Activated CD4-positive, alpha-beta T cell treated with anti-CD3 and anti-CD28 coated beads, Interleukin-2, amount 10 ng/mL, durations not matched to agents 7 days and 5 days (primary cell): ENCODE data around the gene TTPAL. TPM values are rescaled to one million over a fixed set of nuclear protein-coding genes. Genes with fewer than 3 reads are reported as not detected.

ENCODE experiments used
- CTCF ChIA-PET: fragments of 350-600 bp; sonication (Branson Sonifier 250); formaldehyde crosslinking; loops from one replicate; lab custom pipeline; 2021; ENCODE audit warnings: antibody characterized with exemption; lab: Charles Lee
- POLR2A ChIA-PET: fragments of 350-600 bp; sonication (Branson Sonifier 250); formaldehyde crosslinking; loops from one replicate; lab custom pipeline; 2021; ENCODE audit warnings: antibody characterized with exemption; lab: Charles Lee
- DNase-seq: peaks from one replicate; pipeline ENCODE4 v3.0.0-alpha.2; 2020
- H3K27ac Mint-ChIP-seq: one replicate; pipeline ENCODE4 v1.8.0; 2021; ENCODE audit warnings: mild to moderate bottlenecking, moderate library complexity, mixed read lengths
- H3K27me3 Mint-ChIP-seq: one replicate; pipeline ENCODE4 v1.8.0; 2021; ENCODE audit warnings: mixed read lengths
- H3K36me3 Mint-ChIP-seq: one replicate; pipeline ENCODE4 v1.8.0; 2021; ENCODE audit warnings: low read depth, mixed read lengths
- H3K4me1 Mint-ChIP-seq: one replicate; pipeline ENCODE4 v1.8.0; 2021; ENCODE audit warnings: mixed read lengths
- H3K4me3 Mint-ChIP-seq: one replicate; pipeline ENCODE4 v1.8.0; 2021; ENCODE audit warnings: mild to moderate bottlenecking, moderate library complexity, mixed read lengths
- H3K9me3 Mint-ChIP-seq: one replicate; pipeline ENCODE4 v1.8.0; 2021; ENCODE audit warnings: mixed read lengths
- total RNA-seq, 2 experiments: library from RNA; stranded (reverse); gene quantifications; one replicate each; pipeline ENCODE4 v1.2.3, GENCODE V29; 2021

TTPAL gene
- total RNA-seq, 2 experiments from 2014 or later = 17.1 to 19.5 TPM

DNA sequence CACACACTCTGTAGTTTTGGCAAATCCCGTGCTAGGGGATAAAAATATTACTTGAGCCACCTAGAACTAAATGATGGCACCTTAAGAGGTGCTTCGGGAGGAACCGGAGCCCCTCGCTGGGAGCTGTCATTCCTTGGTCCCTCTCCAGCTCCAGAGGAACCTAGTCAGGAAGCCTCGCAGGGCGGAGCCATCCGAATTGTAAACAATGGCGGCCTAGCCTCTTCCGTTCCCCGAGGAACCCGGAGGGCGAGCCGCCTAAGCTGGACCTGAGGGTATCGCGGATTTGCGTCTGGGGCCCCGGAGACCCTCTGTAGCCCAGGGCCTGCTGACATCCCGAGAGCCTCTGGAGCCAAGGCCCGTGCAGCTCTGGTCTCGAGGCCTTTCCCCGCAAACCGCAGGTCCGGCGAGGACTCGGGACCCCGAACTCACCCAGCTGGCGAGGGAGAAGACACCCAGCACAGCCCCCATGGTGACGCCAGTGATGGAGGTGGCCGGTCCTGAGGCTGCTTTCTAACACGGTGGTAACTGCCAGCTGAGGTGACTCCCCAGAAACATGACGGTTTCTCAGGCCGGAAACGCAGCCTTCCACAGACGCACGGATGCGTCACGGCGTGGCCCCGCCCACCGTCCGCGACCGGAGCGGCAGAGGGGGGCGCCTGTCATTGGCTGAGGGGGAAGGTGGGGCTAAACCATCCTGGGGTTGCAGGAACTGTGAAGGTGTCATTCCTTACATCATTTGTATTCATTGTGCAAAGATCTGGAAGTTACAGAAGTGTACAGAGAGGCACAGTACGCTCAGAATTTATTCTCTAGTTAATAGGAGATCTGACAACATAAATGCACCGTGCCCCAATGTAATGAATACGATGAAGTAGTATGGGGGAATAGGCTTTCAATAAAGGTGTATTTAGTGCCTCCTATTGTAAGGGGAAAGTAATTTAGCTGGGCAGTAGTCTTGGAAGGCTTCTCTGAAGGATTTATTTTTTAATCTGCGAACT, 46.1 kb downstream of the TTPAL start, which contains the start of gene SERINC3:
Gene SERINC3, minus strand, starts transcription at position 587 of the 998 bp plus-strand sequence. Its CDS starts 119 bp downstream, at position 468.
- peak; percentile 97 for DNase-seq
- peaks cover 3% of the 10 kb centered on the region for H3K36me3 Mint-ChIP-seq
- POLR2A ChIA-PET = interaction anchor here (1.4 kb wide), 1 partner anchor 46 kb away, joined by 3 read pairs; no protein-coding TSS in a partner anchor
- CTCF ChIA-PET = interaction anchor here (0.6 to 1.1 kb wide), 5 partner anchors 14 to 490 kb away, joined by 3 to 4 read pairs (median 3); no protein-coding TSS in a partner anchor
- peak within 1 kb of the TSS; percentile 90 for H3K27ac Mint-ChIP-seq
- H3K9me3 Mint-ChIP-seq = no peaks in the 10 kb centered on the region
- H3K4me3 Mint-ChIP-seq = peak within 1 kb of the TSS; percentile 72
- no peaks in the 10 kb centered on the region for H3K27me3 Mint-ChIP-seq
- H3K4me1 Mint-ChIP-seq = peaks cover 45% of the 10 kb centered on the region

DNA sequence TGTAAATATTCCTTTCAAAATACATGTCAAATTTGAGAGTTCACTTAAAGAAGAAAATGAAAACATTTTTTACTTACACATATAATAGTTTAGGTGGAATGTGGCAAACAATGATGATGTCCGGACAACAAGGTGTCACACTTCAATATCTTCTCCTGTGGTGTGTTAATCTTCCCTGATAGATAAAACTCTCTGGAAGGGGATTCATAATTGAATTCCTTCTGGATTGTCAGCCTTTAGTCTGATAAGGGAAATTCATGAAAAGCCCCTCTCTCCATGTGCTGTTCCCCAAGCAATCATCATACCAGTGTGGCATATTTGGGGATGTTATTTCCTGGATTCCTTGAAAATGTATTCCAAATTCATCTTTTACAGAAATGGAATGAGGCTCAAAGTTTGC, 47.2 kb downstream of the TTPAL start:
- no peak for DNase-seq
- Mint-ChIP-seq H3K9me3 (no peaks in the 10 kb centered on the region), H3K4me3 (peak overlapping the region; percentile 72), H3K36me3 (peaks cover 3% of the 10 kb centered on the region), H3K27me3 (no peaks in the 10 kb centered on the region), H3K27ac (peak overlapping the region; percentile 90), H3K4me1 (peaks cover 36% of the 10 kb centered on the region)
- ChIA-PET POLR2A (interaction anchor here (1.4 kb wide), 1 partner anchor 48 kb away, joined by 3 read pairs; no protein-coding TSS in a partner anchor), CTCF (no interaction called here)

DNA sequence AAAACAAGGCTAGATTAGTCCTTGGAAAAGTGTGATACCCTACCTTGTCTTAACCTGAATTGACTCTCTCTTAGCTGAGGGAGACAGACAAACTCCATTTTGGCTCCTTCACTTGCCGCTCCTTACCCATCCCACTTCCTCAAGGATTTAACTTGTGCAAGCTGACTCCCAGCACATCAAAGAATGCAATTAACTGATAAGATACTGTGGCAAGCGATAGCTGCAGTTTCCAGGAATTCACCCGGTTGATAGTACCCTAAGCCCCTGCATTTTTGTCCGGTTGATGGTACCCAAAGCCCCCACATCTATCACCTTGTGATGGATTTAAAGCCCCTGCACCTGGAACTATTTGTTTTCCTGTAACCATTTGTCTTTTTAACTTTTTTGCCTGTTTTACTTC, 48.1 kb downstream of the TTPAL start:
- H3K27ac Mint-ChIP-seq = peak overlapping the region; percentile 32
- H3K4me3 Mint-ChIP-seq = no peak overlapping the region
- no peaks in the 10 kb centered on the region for H3K27me3 Mint-ChIP-seq
- POLR2A ChIA-PET = no interaction called here
- H3K4me1 Mint-ChIP-seq = peaks cover 34% of the 10 kb centered on the region
- no peaks in the 10 kb centered on the region for H3K9me3 Mint-ChIP-seq
- DNase-seq = no peak
- H3K36me3 Mint-ChIP-seq = peaks cover 3% of the 10 kb centered on the region
- CTCF ChIA-PET = no interaction called here

DNA sequence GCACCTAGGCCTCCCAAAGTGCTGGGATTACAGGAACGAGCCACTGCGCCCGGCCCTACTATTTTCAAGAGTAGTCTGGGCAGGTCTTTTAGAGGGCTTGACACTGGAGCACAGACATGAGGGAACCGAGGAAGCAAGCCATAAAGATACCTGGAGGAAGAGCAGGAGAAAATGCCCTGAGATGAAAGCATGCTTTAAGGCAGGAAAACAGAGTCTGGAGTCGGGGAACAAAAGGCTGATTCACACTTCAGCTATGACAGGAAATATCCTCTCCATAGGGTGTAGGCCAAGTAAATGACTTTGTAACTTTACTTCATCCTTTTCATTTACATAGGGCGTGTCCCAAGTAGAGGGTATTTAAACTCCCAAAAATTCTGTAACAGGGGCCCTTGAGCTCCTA, 50.5 kb downstream of the TTPAL start:
- Mint-ChIP-seq H3K27me3 (no peaks in the 10 kb centered on the region), H3K4me1 (peaks cover 15% of the 10 kb centered on the region), H3K4me3 (no peak overlapping the region), H3K27ac (no peak overlapping the region), H3K36me3 (no peaks in the 10 kb centered on the region), H3K9me3 (no peaks in the 10 kb centered on the region)
- ChIA-PET POLR2A (no interaction called here), CTCF (no interaction called here)
- DNase-seq = no peak

DNA sequence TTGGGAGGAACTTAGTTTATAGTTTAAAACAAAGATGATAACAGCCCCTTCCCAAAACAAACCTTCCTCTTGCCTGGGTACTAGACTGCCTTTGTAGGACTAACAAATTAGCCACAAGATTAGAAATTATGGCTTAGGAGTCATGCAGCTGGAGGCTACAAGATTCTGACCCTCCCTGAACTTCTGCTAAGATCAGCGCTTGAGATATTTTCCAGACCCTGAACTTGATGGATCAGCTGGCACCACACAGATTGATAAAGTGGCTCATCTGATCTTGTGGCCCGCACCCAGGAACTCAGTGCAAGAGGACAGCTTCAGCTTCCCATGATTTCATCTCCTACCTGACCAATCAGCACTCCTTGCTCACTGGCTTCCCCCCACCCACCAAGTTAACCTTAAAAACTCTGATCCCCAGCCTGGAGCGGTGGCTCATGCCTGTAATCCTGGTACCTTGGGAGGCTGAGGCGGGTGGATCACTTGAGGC, 52.1 kb downstream of the TTPAL start:
- POLR2A ChIA-PET = no interaction called here
- CTCF ChIA-PET = no interaction called here
- Mint-ChIP-seq H3K9me3 (no peaks in the 10 kb centered on the region), H3K36me3 (no peaks in the 10 kb centered on the region), H3K27ac (no peak overlapping the region), H3K27me3 (no peaks in the 10 kb centered on the region), H3K4me1 (peaks cover 11% of the 10 kb centered on the region), H3K4me3 (no peak overlapping the region)
- no peak for DNase-seq

DNA sequence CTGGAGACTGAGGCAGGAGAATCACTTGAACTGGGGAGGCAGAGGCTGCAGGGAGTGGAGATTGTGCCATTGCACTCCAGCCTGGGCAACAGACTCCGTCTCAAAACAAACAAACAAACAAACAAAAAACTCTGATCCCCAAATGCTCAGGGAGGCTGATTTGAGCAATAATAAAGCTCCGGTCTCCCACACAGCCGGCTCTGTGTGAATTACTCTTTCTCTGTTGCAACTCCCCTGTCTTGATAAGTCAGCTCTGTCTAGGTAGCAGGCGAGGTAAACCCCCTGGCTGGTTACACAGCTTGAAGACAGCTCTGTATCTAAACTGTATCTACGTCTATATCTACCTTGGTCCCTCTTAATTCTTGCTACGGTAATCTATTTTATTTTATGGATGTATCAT, 52.6 kb downstream of the TTPAL start:
- ChIA-PET POLR2A (no interaction called here), CTCF (no interaction called here)
- peaks cover 6% of the 10 kb centered on the region for H3K4me1 Mint-ChIP-seq
- no peak for DNase-seq
- no peak overlapping the region for H3K27ac Mint-ChIP-seq
- no peaks in the 10 kb centered on the region for H3K36me3 Mint-ChIP-seq
- H3K4me3 Mint-ChIP-seq = no peak overlapping the region
- no peaks in the 10 kb centered on the region for H3K27me3 Mint-ChIP-seq
- no peaks in the 10 kb centered on the region for H3K9me3 Mint-ChIP-seq

DNA sequence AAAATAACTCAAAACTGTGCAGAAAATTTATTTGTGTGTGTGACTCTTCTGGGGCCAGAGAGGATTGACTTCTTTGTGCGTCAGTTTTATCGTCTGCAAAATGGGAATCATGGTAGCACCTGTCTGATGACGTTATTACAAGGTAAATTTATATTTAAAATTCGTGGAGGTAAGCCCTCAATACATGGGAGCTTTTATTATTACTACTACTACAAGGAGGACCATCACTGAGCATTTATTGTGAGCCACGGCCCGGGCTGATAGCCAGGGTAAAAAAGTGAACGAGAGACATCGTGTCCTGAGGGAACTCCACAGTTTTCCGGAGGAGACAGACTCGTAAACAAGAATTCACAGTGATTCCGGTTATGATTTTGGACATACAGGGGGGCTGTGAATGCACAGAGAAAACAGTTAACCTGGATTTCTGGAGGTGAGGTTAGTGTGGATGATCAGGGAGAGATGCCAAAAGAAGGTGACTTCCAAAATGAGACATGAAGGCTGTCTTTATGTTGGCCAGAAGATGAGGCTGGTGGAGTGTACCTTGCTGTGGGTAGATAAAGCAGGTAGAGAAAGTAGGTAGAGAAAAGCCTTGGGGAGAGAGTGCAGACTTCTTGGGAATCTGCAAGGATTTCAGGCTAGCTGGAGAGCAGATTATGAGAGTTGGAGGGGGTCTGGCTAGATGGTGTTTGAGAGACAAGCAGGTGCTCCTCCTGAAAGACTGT, 56.7 kb downstream of the TTPAL start:
- Mint-ChIP-seq H3K36me3 (no peaks in the 10 kb centered on the region), H3K27me3 (peaks cover 9% of the 10 kb centered on the region), H3K9me3 (no peaks in the 10 kb centered on the region), H3K27ac (no peak overlapping the region), H3K4me1 (peaks cover 11% of the 10 kb centered on the region), H3K4me3 (no peak overlapping the region)
- ChIA-PET POLR2A (no interaction called here), CTCF (interaction anchor here (1.8 kb wide), 1 partner anchor 22 kb away, joined by 4 read pairs; no protein-coding TSS in a partner anchor)
- DNase-seq = no peak

DNA sequence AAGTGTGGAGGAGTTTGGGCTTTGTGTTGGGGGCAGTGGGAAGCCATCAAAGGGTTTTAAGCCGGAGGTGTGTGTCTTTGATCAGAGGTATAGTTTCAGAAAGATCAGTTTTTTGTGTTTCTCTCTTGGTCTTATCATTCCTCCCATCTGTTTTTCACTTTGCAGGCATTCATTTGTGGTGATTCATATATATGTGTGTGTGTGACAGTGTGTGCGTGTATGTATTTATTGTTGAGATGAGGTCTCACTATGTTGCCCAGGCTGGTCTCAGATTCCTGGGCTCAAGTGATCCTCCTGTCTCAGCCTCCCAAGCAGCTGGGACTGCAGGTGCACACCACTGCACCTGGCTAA, 57.3 kb downstream of the TTPAL start:
- H3K36me3 Mint-ChIP-seq = no peaks in the 10 kb centered on the region
- ChIA-PET CTCF (interaction anchor here (1.8 kb wide), 1 partner anchor 22 kb away, joined by 4 read pairs; no protein-coding TSS in a partner anchor), POLR2A (no interaction called here)
- H3K27me3 Mint-ChIP-seq = peaks cover 9% of the 10 kb centered on the region
- H3K4me1 Mint-ChIP-seq = peaks cover 11% of the 10 kb centered on the region
- peak; percentile 43 for DNase-seq
- no peaks in the 10 kb centered on the region for H3K9me3 Mint-ChIP-seq
- H3K27ac Mint-ChIP-seq = no peak overlapping the region
- no peak overlapping the region for H3K4me3 Mint-ChIP-seq

DNA sequence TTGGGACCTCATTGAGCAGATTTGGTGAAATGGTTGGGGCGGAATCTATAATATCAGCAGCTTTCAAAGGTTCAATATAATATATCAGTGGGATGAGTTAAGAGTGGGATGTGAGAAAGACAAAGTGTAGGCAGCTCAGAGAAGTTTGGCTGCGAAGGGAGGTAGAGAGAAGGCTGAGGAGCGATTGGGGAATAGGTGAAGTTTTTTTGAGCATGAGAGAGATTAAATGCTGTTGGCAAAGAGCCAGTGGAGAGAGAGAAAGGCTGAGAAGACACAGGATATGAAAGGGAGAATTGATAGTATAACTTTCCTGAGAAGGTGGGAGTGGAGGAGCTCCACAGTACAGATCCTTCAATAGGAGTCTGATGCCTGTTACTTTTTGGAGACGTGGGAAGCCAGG, 58.3 kb downstream of the TTPAL start:
- CTCF ChIA-PET = interaction anchor here (1.4 to 1.8 kb wide), 2 partner anchors 23 to 76 kb away, joined by 3 to 4 read pairs; no protein-coding TSS in a partner anchor
- no peaks in the 10 kb centered on the region for H3K9me3 Mint-ChIP-seq
- no peak overlapping the region for H3K4me3 Mint-ChIP-seq
- H3K4me1 Mint-ChIP-seq = peaks cover 11% of the 10 kb centered on the region
- H3K36me3 Mint-ChIP-seq = no peaks in the 10 kb centered on the region
- no peak for DNase-seq
- no peak overlapping the region for H3K27ac Mint-ChIP-seq
- POLR2A ChIA-PET = no interaction called here
- peaks cover 9% of the 10 kb centered on the region for H3K27me3 Mint-ChIP-seq

DNA sequence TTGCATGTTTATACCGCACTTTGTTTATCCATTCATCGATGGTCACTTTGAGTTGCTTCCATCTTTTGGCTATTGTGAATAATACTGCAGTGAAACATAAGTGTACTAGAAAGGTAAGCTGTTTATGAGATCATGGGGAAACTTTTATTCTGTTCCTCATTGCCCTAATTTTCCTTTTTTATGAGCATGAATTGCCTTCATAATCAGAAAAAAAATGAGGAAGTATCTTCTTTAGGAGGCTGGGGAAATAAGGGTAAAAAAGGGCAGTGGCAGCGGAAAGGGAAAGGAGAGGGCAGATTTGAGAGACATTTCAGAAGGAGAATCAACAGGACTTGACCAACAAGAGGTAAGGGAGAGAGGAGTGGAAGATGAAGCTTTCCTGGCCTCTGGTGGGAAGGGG, 60.5 kb downstream of the TTPAL start:
- H3K4me3 Mint-ChIP-seq = no peak overlapping the region
- H3K9me3 Mint-ChIP-seq = no peaks in the 10 kb centered on the region
- ChIA-PET CTCF (interaction anchor here (1.1 kb wide), 1 partner anchor 188 kb away, joined by 3 read pairs; no protein-coding TSS in a partner anchor), POLR2A (no interaction called here)
- H3K36me3 Mint-ChIP-seq = no peaks in the 10 kb centered on the region
- no peak overlapping the region for H3K27ac Mint-ChIP-seq
- no peak for DNase-seq
- H3K4me1 Mint-ChIP-seq = peaks cover 10% of the 10 kb centered on the region
- peaks cover 9% of the 10 kb centered on the region for H3K27me3 Mint-ChIP-seq

DNA sequence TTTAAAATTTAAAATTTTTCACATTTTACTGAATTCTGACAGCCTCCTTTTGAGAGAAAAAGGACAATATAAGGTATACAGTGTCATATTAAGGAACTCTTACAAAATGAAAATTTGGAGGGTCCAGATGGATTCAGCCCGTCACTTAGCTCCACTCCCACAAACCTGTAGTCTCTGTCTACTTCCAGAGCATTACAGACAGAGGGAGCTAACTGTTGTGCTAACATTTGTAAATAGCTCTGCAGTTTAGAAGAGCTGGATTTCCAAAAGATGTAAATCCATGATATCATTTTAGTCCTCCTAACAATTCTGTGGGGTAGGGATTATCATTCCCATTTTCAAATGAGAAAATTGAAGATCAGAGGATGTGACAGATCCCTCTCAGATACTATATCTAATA, 62.3 kb downstream of the TTPAL start:
- Mint-ChIP-seq H3K27ac (no peak overlapping the region), H3K4me3 (no peak overlapping the region), H3K27me3 (peaks cover 9% of the 10 kb centered on the region), H3K36me3 (no peaks in the 10 kb centered on the region), H3K9me3 (no peaks in the 10 kb centered on the region), H3K4me1 (peaks cover 5% of the 10 kb centered on the region)
- ChIA-PET POLR2A (no interaction called here), CTCF (no interaction called here)
- DNase-seq = no peak

DNA sequence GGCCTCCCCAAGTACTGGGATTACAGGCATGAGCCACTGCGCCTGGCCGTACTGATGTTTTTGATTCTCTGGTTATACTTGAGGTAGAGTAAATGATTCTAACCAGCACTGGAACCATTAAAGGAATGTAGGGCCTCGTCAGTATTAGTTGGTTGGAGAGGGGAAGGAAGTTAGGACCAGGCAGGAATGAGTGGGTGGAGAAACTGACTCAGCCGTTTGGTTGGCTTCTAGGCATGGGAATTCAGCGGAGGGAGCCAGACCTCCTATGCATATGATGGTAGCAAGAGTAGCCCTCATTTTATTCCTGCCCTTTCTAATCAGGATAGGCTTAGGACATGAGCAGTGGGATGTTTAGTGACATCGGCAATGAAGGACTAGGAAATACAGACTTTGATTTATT, 65.2 kb downstream of the TTPAL start:
- CTCF ChIA-PET = interaction anchor here (0.7 kb wide), 1 partner anchor 130 kb away, joined by 3 read pairs; no protein-coding TSS in a partner anchor
- DNase-seq = no peak
- peaks cover 6% of the 10 kb centered on the region for H3K27me3 Mint-ChIP-seq
- H3K36me3 Mint-ChIP-seq = no peaks in the 10 kb centered on the region
- H3K27ac Mint-ChIP-seq = no peak overlapping the region
- no peaks in the 10 kb centered on the region for H3K9me3 Mint-ChIP-seq
- POLR2A ChIA-PET = no interaction called here
- H3K4me1 Mint-ChIP-seq = peaks cover 5% of the 10 kb centered on the region
- H3K4me3 Mint-ChIP-seq = no peak overlapping the region
